ENCODE results near the gene DHX58.

GRCh38 chr17:42120161-42120769 lies 7.8 kb upstream of the DHX58 start:
- TF ChIP-seq CTCF (IDR thresholded peaks at IDR 0.05) (no peak), EZH2phosphoT487 (IDR thresholded peaks at IDR 0.05) (no peak)

All from neural progenitor cell (in vitro differentiated cells).